ENCODE data around the gene ATP8B3.

The ATP8B3 gene, protein sequence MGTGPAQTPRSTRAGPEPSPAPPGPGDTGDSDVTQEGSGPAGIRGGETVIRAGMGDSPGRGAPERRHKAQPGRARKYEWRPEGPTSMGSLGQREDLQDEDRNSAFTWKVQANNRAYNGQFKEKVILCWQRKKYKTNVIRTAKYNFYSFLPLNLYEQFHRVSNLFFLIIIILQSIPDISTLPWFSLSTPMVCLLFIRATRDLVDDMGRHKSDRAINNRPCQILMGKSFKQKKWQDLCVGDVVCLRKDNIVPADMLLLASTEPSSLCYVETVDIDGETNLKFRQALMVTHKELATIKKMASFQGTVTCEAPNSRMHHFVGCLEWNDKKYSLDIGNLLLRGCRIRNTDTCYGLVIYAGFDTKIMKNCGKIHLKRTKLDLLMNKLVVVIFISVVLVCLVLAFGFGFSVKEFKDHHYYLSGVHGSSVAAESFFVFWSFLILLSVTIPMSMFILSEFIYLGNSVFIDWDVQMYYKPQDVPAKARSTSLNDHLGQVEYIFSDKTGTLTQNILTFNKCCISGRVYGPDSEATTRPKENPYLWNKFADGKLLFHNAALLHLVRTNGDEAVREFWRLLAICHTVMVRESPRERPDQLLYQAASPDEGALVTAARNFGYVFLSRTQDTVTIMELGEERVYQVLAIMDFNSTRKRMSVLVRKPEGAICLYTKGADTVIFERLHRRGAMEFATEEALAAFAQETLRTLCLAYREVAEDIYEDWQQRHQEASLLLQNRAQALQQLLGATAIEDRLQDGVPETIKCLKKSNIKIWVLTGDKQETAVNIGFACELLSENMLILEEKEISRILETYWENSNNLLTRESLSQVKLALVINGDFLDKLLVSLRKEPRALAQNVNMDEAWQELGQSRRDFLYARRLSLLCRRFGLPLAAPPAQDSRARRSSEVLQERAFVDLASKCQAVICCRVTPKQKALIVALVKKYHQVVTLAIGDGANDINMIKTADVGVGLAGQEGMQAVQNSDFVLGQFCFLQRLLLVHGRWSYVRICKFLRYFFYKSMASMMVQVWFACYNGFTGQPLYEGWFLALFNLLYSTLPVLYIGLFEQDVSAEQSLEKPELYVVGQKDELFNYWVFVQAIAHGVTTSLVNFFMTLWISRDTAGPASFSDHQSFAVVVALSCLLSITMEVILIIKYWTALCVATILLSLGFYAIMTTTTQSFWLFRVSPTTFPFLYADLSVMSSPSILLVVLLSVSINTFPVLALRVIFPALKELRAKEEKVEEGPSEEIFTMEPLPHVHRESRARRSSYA (N-terminal part only)

DNA sequence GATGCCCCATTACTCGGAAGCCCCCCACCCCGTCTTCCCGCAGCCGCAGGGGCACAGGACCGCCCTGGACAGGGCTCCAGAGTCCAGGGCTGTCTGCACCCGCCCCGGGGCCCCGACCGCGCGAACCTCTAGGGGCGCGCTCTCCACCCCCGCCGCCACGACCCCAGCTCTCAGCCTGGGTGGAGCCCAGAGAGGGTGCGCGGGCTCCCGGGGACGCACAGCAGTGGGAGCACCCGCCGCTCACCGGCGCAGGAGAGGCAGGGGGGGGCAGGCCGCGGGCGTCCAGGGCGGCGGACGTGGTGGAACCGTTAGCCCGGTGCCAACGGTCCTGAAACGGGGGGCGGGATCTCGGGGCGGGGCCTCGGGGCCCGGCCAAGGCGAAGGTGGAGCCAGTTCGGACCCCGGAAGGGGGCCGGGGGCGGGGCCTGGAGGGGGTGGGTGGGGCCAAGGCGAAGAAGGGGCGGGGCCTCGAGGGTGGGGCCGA, at the start of gene ATP8B3:
Gene ATP8B3, minus strand, starts transcription at position 335 of the 484 bp plus-strand sequence. CDS start 540 bp downstream, outside the sequence.
- DNase-seq (ENCODE audit: low read depth) = no peak
- TF ChIP-seq, protein P1, sequence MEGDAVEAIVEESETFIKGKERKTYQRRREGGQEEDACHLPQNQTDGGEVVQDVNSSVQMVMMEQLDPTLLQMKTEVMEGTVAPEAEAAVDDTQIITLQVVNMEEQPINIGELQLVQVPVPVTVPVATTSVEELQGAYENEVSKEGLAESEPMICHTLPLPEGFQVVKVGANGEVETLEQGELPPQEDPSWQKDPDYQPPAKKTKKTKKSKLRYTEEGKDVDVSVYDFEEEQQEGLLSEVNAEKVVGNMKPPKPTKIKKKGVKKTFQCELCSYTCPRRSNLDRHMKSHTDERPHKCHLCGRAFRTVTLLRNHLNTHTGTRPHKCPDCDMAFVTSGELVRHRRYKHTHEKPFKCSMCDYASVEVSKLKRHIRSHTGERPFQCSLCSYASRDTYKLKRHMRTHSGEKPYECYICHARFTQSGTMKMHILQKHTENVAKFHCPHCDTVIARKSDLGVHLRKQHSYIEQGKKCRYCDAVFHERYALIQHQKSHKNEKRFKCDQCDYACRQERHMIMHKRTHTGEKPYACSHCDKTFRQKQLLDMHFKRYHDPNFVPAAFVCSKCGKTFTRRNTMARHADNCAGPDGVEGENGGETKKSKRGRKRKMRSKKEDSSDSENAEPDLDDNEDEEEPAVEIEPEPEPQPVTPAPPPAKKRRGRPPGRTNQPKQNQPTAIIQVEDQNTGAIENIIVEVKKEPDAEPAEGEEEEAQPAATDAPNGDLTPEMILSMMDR (conservative IDR thresholded peaks at IDR 0.05; ENCODE audit: control insufficient read depth, insufficient read depth, low read depth, low read length) = no peak
- peak within 1 kb of the TSS; percentile 54 for H3K4me3 ChIP-seq (ENCODE audit: control insufficient read depth, low read depth, low read length)

DNA sequence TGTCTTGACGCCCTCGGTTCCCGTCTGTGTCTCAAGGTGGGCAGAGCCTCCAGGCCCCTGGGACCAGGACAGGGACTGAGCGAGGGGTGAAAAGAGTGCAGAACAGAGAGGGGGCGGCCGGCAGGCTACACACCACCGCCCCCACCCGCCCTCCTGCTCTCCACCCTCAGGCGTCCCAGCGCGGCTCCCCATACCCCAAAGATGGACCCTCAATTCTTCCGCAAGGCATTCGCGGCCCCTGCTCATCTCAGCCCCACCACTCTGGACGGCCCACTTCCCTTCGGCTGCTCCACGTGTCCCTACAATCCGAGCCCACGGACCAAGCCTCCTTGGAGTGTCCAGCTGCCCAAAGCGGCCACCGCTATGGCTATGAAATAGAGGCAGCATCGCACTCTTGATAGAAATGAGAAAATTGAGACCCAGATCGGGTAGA, 49.5 kb upstream of the ATP8B3 start:
- peak overlapping the region; percentile 83 for H3K4me3 ChIP-seq (ENCODE audit: control insufficient read depth, low read depth, low read length)
- no peak for DNase-seq (ENCODE audit: low read depth)
- TF ChIP-seq, protein P1 (conservative IDR thresholded peaks at IDR 0.05; ENCODE audit: control insufficient read depth, insufficient read depth, low read depth, low read length) = no peak

DNA sequence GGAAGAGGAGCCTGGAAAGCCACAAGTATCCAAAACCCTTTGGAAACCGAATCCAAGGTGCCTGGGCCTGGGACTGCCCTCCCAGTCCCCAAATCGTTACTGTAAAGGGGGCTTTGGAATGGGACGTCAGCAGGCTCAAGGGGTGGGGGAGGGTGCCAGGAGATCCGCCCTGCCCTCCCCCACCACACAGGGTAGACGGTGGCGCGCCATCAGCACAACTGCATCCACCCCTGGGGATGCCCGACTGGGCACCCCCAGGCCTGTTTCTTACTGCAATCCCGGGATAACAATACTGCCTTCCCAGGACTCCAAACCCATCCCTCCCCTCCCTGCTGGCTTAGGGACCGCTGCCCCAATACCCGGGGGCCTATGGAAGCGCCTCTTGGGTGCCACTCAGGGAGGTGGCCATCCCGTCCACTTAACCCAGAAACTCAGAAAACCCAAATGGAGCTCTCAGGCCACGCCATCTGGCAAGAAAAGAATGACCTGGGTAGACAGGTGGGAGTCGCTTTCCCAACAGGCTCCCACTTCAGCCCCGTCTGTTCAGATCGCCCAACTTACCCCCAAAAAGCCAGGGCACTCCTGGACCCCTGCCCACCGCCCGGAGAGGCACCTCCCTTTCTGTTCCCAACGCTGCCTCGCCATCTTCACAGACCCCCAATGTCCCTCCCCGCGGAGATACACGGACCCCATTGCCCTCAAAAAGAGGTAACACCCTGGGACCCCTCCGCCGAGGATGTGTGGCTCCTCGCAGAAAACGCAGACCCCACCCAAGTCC, 48.9 kb upstream of the ATP8B3 start:
- DNase-seq (ENCODE audit: low read depth) = no peak
- H3K4me3 ChIP-seq (ENCODE audit: control insufficient read depth, low read depth, low read length) = peak overlapping the region; percentile 83
- TF ChIP-seq, protein P1 (conservative IDR thresholded peaks at IDR 0.05; ENCODE audit: control insufficient read depth, insufficient read depth, low read depth, low read length) = no peak

DNA sequence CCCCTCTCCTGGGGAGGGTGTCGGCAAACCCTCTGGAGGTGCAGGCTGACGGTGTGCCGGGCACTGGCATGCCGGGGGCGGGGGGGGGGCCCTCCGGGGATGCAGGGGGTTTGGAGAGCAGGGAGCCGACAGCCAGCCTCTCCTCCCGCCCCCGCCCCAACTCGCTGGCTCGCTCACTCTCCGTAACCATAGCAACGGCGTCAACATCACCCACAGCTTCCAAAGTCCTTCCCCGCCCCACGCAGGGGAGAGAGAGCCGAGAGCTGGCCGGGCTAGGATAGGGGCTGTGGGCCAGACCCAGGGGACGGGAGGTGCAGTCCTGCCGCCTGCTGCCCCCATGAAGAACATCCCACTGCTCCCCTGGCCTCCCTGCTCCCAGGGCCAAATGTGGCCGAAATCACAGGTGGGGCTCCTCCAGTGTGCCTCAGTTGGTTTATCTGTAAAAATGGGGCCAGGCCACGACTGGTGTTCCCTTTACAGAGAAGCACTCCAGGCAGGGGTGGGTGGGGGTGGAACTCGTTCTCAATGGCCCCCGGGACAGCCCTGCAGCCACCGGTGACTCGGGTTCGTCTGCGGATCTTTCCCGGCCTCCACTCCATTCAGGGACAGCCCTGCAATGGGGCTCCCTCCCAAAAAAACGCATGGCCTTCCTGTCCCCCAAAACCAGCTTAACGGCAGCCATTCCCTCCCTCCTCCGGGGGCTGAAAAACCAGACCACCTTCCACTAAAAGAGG, 48.1 kb upstream of the ATP8B3 start:
- H3K4me3 ChIP-seq (ENCODE audit: control insufficient read depth, low read depth, low read length) = peak overlapping the region; percentile 83
- TF ChIP-seq, protein P1 (conservative IDR thresholded peaks at IDR 0.05; ENCODE audit: control insufficient read depth, insufficient read depth, low read depth, low read length) = no peak
- peak; percentile 75 for DNase-seq (ENCODE audit: low read depth)

DNA sequence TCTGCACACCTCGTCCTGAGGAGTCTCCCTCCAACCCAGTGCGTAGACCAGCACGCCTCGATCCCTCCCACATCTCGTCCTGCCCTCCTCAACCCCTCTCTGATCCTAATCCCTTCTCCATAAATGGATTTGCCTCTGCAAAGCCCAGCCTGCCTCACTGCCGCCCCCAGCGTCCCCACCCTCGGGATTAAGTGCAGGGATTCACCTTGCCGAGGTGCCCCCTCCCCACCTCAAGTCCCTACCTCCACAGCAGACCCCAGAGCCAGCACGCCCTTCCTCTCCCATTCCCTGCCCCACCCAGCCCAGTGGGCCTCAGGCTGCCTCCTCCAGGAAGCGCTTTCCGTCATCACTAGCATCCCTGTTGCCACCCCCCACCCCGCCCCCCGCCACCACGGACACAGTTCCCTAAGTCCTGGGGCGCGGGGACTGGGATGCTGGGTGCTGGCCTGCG, 47.3 kb upstream of the ATP8B3 start:
- TF ChIP-seq, protein P1 (conservative IDR thresholded peaks at IDR 0.05; ENCODE audit: control insufficient read depth, insufficient read depth, low read depth, low read length) = no peak
- H3K4me3 ChIP-seq (ENCODE audit: control insufficient read depth, low read depth, low read length) = no peak overlapping the region
- no peak for DNase-seq (ENCODE audit: low read depth)

All from fibroblast of mammary gland (primary cell).